GM21528 (cell line): ENCODE data around the gene CFL2.

Experiments used
- ATAC-seq: cut with Tn5 transposase; IDR thresholded peaks from one replicate; pipeline ENCODE4 v1.9.1; 2021; ENCODE audit warnings: mild to moderate bottlenecking, moderate library complexity; ENCODE audit not compliant: unreplicated experiment, low FRiP score

CFL2 gene

GRCh38 chr14:34678306-34678705 is 36.1 kb downstream of the CFL2 start:
- ATAC-seq: no peak

- no peak for ATAC-seq
Observed at GRCh38 chr14:34676516-34677211, 37.7 kb downstream of the CFL2 start.

GRCh38 chr14:34673702-34674101 is 40.7 kb downstream of the CFL2 start:
- no peak for ATAC-seq

GRCh38 chr14:34671716-34672115 is 42.7 kb downstream of the CFL2 start:
- ATAC-seq: no peak

GRCh38 chr14:34668111-34668510 is 46.3 kb downstream of the CFL2 start:
- ATAC-seq: no peak

- ATAC-seq: no peak
Observed at GRCh38 chr14:34667007-34667406, 47.4 kb downstream of the CFL2 start.

- ATAC-seq: no peak
Observed at GRCh38 chr14:34665785-34666435, 48.5 kb downstream of the CFL2 start.

- no peak for ATAC-seq
Observed at GRCh38 chr14:34662561-34663088, 51.8 kb downstream of the CFL2 start.

- ATAC-seq: no peak
Observed at GRCh38 chr14:34660796-34661195, 53.6 kb downstream of the CFL2 start.
